Measurements from ENCODE around the gene NEFH.
A peak's percentile ranks its signal among the peaks of the same experiment; 100 is the strongest.

Gene NEFH

DNA sequence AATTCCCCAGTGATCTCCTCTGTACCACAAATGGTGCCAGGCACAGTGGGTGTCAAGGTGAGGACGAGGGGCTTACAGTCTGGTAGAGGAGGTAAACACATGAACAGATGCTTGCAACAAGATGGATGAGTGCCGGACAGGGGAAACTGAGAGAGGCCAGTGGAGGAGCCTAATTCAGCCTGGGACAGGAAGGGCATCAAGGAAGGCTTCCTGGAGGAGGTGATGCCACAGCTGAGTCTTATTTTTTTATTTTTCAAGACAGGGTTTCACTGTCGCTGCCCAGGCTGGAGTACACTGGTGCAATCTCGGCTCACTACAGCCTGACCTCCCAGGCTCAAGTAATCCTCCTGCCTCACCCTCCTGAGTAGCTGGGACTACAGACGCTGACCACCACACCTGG is 18.8 kb upstream of the NEFH start:
- TF ChIP-seq, protein P1, sequence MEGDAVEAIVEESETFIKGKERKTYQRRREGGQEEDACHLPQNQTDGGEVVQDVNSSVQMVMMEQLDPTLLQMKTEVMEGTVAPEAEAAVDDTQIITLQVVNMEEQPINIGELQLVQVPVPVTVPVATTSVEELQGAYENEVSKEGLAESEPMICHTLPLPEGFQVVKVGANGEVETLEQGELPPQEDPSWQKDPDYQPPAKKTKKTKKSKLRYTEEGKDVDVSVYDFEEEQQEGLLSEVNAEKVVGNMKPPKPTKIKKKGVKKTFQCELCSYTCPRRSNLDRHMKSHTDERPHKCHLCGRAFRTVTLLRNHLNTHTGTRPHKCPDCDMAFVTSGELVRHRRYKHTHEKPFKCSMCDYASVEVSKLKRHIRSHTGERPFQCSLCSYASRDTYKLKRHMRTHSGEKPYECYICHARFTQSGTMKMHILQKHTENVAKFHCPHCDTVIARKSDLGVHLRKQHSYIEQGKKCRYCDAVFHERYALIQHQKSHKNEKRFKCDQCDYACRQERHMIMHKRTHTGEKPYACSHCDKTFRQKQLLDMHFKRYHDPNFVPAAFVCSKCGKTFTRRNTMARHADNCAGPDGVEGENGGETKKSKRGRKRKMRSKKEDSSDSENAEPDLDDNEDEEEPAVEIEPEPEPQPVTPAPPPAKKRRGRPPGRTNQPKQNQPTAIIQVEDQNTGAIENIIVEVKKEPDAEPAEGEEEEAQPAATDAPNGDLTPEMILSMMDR (IDR thresholded peaks at IDR 0.05; ENCODE audit: low read length, missing control alignments): no peak
- DNase-seq (ENCODE audit: low read depth): no peak
- H3K4me3 ChIP-seq (replicated peaks; ENCODE audit: low read depth, low read length): no peak overlapping the region

DNA sequence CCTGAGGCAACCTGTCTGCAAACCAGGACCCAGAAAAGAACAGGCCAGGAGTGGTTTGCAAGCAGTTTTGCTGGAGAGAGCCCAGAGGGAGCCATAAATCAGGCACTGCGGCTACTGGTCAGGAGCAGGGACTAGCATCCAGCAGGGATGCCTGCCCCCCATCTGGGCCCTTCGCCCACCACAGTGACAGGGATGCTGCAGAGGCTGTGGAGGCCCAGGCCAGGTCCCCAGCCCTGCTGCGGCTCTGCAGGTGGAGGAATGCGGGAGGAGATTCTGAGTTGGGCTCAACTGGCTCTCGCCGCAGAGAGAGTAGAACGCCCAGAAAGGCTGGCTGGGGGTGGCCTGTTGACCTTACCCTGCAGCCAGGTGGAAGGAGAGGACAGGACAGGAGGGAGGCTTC is 16.4 kb upstream of the NEFH start:
- no peak for DNase-seq (ENCODE audit: low read depth)
- TF ChIP-seq, protein P1 (IDR thresholded peaks at IDR 0.05; ENCODE audit: low read length, missing control alignments): no peak
- H3K4me3 ChIP-seq (replicated peaks; ENCODE audit: low read depth, low read length): no peak overlapping the region

- no peak for DNase-seq (ENCODE audit: low read depth)
- no peak overlapping the region for H3K4me3 ChIP-seq (replicated peaks; ENCODE audit: low read depth, low read length)
- TF ChIP-seq, protein P1 (IDR thresholded peaks at IDR 0.05; ENCODE audit: low read length, missing control alignments): no peak
These were observed 15.4 kb upstream of the NEFH start for GRCh38 chr22:29464581-29464980.

GRCh38 chr22:29469755-29470154 is 10.3 kb upstream of the NEFH start:
- no peak overlapping the region for H3K4me3 ChIP-seq (replicated peaks; ENCODE audit: low read depth, low read length)
- no peak for DNase-seq (ENCODE audit: low read depth)
- TF ChIP-seq, protein P1 (IDR thresholded peaks at IDR 0.05; ENCODE audit: low read length, missing control alignments): no peak

DNA sequence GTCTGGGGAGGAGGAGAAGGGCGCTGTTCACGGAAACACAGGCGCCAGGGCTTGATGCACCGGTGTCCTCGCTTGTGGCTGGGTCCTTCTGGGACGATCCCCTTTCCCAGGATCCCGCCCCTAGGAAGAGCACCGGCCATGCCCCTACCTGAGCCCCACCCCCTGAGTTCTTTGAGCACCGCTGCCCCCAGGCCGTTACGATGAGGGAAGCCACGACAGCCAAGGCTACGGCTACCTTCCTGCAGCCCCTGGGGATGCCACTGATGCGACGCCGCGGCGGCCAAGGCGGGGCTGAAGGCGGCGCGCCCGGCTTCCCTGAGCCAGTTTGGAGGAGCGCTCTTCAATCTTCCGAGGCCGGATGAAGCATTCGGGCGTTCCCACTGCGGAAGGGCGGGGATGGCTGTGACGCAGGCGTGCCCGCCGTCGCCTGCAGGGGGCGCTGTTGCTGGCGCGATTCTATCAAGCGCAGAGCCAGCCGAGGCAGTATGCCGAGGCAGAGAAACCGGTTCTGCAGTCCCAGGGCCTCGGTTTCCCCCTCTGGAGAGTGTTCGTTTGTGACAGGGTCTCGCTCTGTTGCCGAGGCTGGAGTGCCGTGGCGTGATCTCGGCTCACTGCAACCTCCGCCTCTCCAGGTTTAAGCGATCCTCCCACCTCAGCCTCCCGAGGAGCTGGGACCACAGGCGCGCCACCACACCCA is 9.7 kb upstream of the NEFH start:
- TF ChIP-seq, protein P1 (IDR thresholded peaks at IDR 0.05; ENCODE audit: low read length, missing control alignments): peak; percentile 68
- peak; percentile 44 for DNase-seq (ENCODE audit: low read depth)
- H3K4me3 ChIP-seq (replicated peaks; ENCODE audit: low read depth, low read length): no peak overlapping the region

- H3K4me3 ChIP-seq (replicated peaks; ENCODE audit: low read depth, low read length): no peak overlapping the region
- TF ChIP-seq, protein P1 (IDR thresholded peaks at IDR 0.05; ENCODE audit: low read length, missing control alignments): no peak
These were observed 7.0 kb upstream of the NEFH start for GRCh38 chr22:29473001-29473400.

DNA sequence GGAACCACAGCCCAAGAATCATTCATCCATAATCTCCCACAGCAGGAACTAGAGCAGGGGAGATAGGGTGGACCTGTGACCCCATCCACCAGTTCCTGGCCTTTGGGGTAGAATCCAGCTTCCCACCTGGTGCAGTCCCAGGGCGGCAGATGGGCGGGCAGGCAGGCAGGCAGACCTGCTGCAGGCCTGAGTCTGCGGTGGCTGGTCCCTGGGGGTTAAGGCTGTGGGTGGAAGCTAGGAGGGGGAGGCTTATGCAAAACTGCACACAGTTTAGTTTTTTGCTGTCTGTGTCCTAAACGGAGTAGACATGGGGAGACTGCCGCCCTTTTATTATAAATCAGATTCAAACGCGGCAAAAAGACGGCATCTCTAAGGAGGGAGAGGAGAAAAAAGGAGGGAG is 4.5 kb upstream of the NEFH start:
- DNase-seq (ENCODE audit: low read depth): no peak
- TF ChIP-seq, protein P1 (IDR thresholded peaks at IDR 0.05; ENCODE audit: low read length, missing control alignments): no peak
- H3K4me3 ChIP-seq (replicated peaks; ENCODE audit: low read depth, low read length): no peak overlapping the region

More at GRCh38 chr22:29473001-29473400, 7.0 kb upstream of the NEFH start:
- no peak for DNase-seq (ENCODE audit: low read depth)

All from fibroblast of pulmonary artery (primary cell).